ENCODE results near the gene TPGS1. TPM values are rescaled to one million over a fixed set of nuclear protein-coding genes. Genes with fewer than 3 reads are reported as not detected.

TPGS1 gene
- total RNA-seq, 1 experiment from 2014 or later: 11.5 TPM

DNA sequence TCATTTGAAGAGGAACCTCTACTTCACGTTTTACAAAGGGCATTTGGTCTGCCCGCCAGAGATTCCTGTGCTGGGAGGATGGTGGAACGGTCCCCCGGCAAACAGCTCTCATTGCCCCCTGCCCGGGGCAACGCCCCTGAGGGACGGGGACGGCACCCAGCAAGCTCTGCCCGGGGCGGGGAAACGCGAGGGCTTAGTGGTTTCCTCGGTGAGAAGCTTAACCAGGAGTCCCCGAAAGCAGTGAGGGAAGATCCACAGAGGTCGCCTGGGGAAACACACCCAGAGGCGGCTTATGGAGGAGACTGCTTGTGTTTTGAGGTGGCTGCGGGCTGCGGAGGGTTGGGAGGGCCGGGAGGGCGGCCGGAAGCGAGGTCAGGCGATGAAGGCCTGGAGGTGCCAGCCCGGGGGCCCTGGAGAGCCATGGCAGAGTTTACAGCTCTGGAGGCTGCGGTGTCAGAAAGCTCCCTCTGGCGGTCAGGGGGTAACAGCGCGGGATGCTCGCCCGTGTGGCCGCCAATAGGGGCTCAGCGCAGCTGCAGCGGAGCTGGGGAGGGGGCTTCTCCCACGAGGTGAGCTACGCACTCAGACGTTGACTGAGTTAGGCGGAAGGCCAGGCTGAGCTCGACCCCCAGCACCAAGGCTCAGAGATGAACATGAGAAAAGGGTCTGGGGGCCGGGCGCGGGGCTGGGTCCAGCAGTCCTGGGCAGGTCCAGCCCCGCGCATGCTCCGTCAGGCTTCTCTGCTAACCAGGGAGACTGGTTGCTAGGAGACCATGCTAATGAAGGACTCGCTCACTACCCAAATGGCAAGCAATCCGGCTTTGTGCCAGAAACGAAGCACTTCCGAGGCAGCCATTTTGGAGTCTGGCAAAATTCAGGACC, 652 bp upstream of the TPGS1 start:
- ChIA-PET POLR2A (interaction anchor here (1.0 to 1.5 kb wide), 3 partner anchors 18 to 26 kb away, joined by 7 to 9 read pairs (median 8); partner anchors contain the start of gene CDC34), CTCF (interaction anchor here (0.5 to 1.6 kb wide), 16 partner anchors 9 to 212 kb away, joined by 3 to 28 read pairs (median 6); partner anchors contain the start of genes BSG, CDC34 and RNF126)
- intact Hi-C loops (cut with micrococcal nuclease; ENCODE audit: unreplicated experiment): loop anchor here (1.0 to 2.0 kb wide), 2 partner anchors 17 to 26 kb away; no protein-coding TSS in a partner anchor
- Histone ChIP-seq H3K27me3 (replicated peaks; ENCODE audit: control insufficient read depth, insufficient read depth, low read length) (no peaks in the 10 kb centered on the region), H3K4me3 (ENCODE audit: low read depth, low read length) (peak overlapping the region; percentile 80), H3K36me3 (ENCODE audit: control insufficient read depth, insufficient read depth, low read length) (no peaks in the 10 kb centered on the region), H3K9me3 (no peaks in the 10 kb centered on the region), H3K4me1 (peaks cover 10% of the 10 kb centered on the region; the same call in 1 of the 2 replicates)
- peaks cover 8% of the 10 kb centered on the region for H3K4me1 Mint-ChIP-seq (ENCODE audit: low read depth, unreplicated experiment)
- H3K27me3 Mint-ChIP-seq (ENCODE audit: insufficient read depth, unreplicated experiment): no peaks in the 10 kb centered on the region
- peak overlapping the region; percentile 82 for H3K4me3 Mint-ChIP-seq (ENCODE audit: unreplicated experiment)
- DNase-seq: peak; percentile 95 to 98
- H3K9me3 Mint-ChIP-seq (ENCODE audit: unreplicated experiment): no peaks in the 10 kb centered on the region
- peak; percentile 85 to 97 for TF ChIP-seq CTCF (IDR thresholded peaks at IDR 0.05; ENCODE audit: insufficient read depth in 1 of 2, low read depth in 1 of 2, low read length in 1 of 2, severe bottlenecking in 1 of 2, unreplicated experiment in 1 of 2)
- peak overlapping the region; percentile 99 for H3K27ac Mint-ChIP-seq (ENCODE audit: unreplicated experiment)
- peaks cover 22% of the 10 kb centered on the region for H3K36me3 Mint-ChIP-seq (ENCODE audit: insufficient read depth, unreplicated experiment)
- no TSS peak for BruUV-seq (replicated peaks)

- peaks cover 27% of the 10 kb centered on the region for H3K36me3 Mint-ChIP-seq (ENCODE audit: insufficient read depth, unreplicated experiment)
- ChIA-PET POLR2A (interaction anchor here (0.6 kb wide), 1 partner anchor 9 kb away, joined by 5 read pairs; no protein-coding TSS in a partner anchor), CTCF (no interaction called here)
- H3K9me3 Mint-ChIP-seq (ENCODE audit: unreplicated experiment): no peaks in the 10 kb centered on the region
- H3K27me3 Mint-ChIP-seq (ENCODE audit: insufficient read depth, unreplicated experiment): no peaks in the 10 kb centered on the region
- H3K27ac Mint-ChIP-seq (ENCODE audit: unreplicated experiment): peak overlapping the region; percentile 99
- peaks cover 8% of the 10 kb centered on the region for H3K4me1 Mint-ChIP-seq (ENCODE audit: low read depth, unreplicated experiment)
- intact Hi-C loops (cut with micrococcal nuclease; ENCODE audit: unreplicated experiment): no loop called here
- H3K36me3 ChIP-seq (ENCODE audit: control insufficient read depth, insufficient read depth, low read length): no peaks in the 10 kb centered on the region
- H3K9me3 ChIP-seq: no peaks in the 10 kb centered on the region
- H3K4me3 Mint-ChIP-seq (ENCODE audit: unreplicated experiment): peak overlapping the region; percentile 82
- no TSS peak for BruUV-seq (replicated peaks)
- no peak for DNase-seq
- no peaks in the 10 kb centered on the region for H3K27me3 ChIP-seq (replicated peaks; ENCODE audit: control insufficient read depth, insufficient read depth, low read length)
- no peak for TF ChIP-seq CTCF (IDR thresholded peaks at IDR 0.05; ENCODE audit: insufficient read depth in 1 of 2, low read depth in 1 of 2, low read length in 1 of 2, severe bottlenecking in 1 of 2, unreplicated experiment in 1 of 2)
- H3K4me1 ChIP-seq: peaks cover 10% of the 10 kb centered on the region; the same call in 1 of the 2 replicates
- H3K4me3 ChIP-seq (ENCODE audit: low read depth, low read length): peak overlapping the region; percentile 80
Observed at GRCh38 chr19:508204-509150, 1.2 kb downstream of the TPGS1 start.
